T-helper 17 cell (primary cell): ENCODE measurements around the gene GPS1. TPM values are rescaled to one million over a fixed set of nuclear protein-coding genes. Genes with fewer than 3 reads are reported as not detected.

Source experiments
- ATAC-seq: fragments of 150-1000 bp; cut with Tn5 transposase; 2 replicates; pipeline ENCODE4 v1.10.0; 2021; ENCODE audit warnings: mild to moderate bottlenecking, moderate library complexity
- DNase-seq, 3 donors: peaks; one replicate each; pipeline versions ENCODE4 v3.0.0 to v3.0.0-alpha.2; 2020 to 2021
- H3K9me3 ChIP-seq: one replicate; pipeline ENCODE4 v1.7.0; 2013; ENCODE audit warnings: low read length, mild to moderate bottlenecking; ENCODE audit not compliant: control insufficient read depth, poor library complexity, severe bottlenecking
- H3K27ac Mint-ChIP-seq: one replicate; pipeline ENCODE4 v1.8.0; 2022; ENCODE audit warnings: mild to moderate bottlenecking, moderate library complexity, mixed read lengths
- H3K27me3 Mint-ChIP-seq: one replicate; pipeline ENCODE4 v1.8.0; 2022; ENCODE audit warnings: mixed read lengths
- H3K36me3 Mint-ChIP-seq: one replicate; pipeline ENCODE4 v1.8.0; 2022; ENCODE audit warnings: low read depth, mixed read lengths
- H3K4me1 Mint-ChIP-seq: one replicate; pipeline ENCODE4 v1.8.0; 2022; ENCODE audit warnings: mild to moderate bottlenecking, mixed read lengths
- H3K4me3 Mint-ChIP-seq: one replicate; pipeline ENCODE4 v1.8.0; 2022; ENCODE audit warnings: mild to moderate bottlenecking, moderate library complexity, mixed read lengths
- total RNA-seq, 4 donors: library from RNA in 2 of 4; stranded (reverse) in 2 of 4; gene quantifications; one replicate each; pipeline ENCODE4 v1.2.3 and lab custom pipeline; 2022 to 2026

The GPS1 gene
- total RNA-seq, 2 donors from 2014 or later: 63.2 to 66.1 TPM

- no peaks in the 10 kb centered on the region for H3K36me3 Mint-ChIP-seq
- H3K4me3 Mint-ChIP-seq: no peak overlapping the region
- H3K27ac Mint-ChIP-seq: no peak overlapping the region
- DNase-seq (no peak), ATAC-seq (no peak)
- no peaks in the 10 kb centered on the region for H3K27me3 Mint-ChIP-seq
- H3K4me1 Mint-ChIP-seq: peaks cover 12% of the 10 kb centered on the region
- no peaks in the 10 kb centered on the region for H3K9me3 ChIP-seq
Measured at GRCh38 chr17:82018152-82018988, 33.3 kb upstream of the GPS1 start.

- ATAC-seq: no peak
- no peak overlapping the region for H3K4me3 Mint-ChIP-seq
- no peak for DNase-seq
Measured at GRCh38 chr17:82018989-82019689, 32.6 kb upstream of the GPS1 start.

GRCh38 chr17:82019690-82020571, 31.8 kb upstream of the GPS1 start:
- ATAC-seq: no peak
- peaks cover 16% of the 10 kb centered on the region for H3K4me1 Mint-ChIP-seq

More at GRCh38 chr17:82018989-82019689, 32.6 kb upstream of the GPS1 start:
- H3K9me3 ChIP-seq: no peaks in the 10 kb centered on the region
- no peaks in the 10 kb centered on the region for H3K27me3 Mint-ChIP-seq
- peaks cover 16% of the 10 kb centered on the region for H3K4me1 Mint-ChIP-seq
- no peak overlapping the region for H3K27ac Mint-ChIP-seq
- no peaks in the 10 kb centered on the region for H3K36me3 Mint-ChIP-seq

GRCh38 chr17:82020572-82021106, 31.1 kb upstream of the GPS1 start:
- ATAC-seq (no peak), DNase-seq (no peak)
- Mint-ChIP-seq H3K27me3 (no peaks in the 10 kb centered on the region), H3K4me1 (peaks cover 19% of the 10 kb centered on the region), H3K4me3 (no peak overlapping the region), H3K36me3 (no peaks in the 10 kb centered on the region), H3K27ac (no peak overlapping the region)
- H3K9me3 ChIP-seq: no peaks in the 10 kb centered on the region

More at GRCh38 chr17:82019690-82020571, 31.8 kb upstream of the GPS1 start:
- H3K27me3 Mint-ChIP-seq: no peaks in the 10 kb centered on the region
- peak; percentile 37 to 55 (median 50) for DNase-seq
- no peaks in the 10 kb centered on the region for H3K36me3 Mint-ChIP-seq
- H3K27ac Mint-ChIP-seq: no peak overlapping the region
- no peak overlapping the region for H3K4me3 Mint-ChIP-seq
- no peaks in the 10 kb centered on the region for H3K9me3 ChIP-seq

GRCh38 chr17:82021107-82021899, 30.4 kb upstream of the GPS1 start:
- H3K4me1 Mint-ChIP-seq: peaks cover 19% of the 10 kb centered on the region
- H3K9me3 ChIP-seq: no peaks in the 10 kb centered on the region
- peak in 1 of 3 donors; percentile 38 for DNase-seq
- H3K4me3 Mint-ChIP-seq: peak overlapping the region; percentile 87
- no peak for ATAC-seq
- peak overlapping the region; percentile 41 for H3K27ac Mint-ChIP-seq
- no peaks in the 10 kb centered on the region for H3K27me3 Mint-ChIP-seq
- no peaks in the 10 kb centered on the region for H3K36me3 Mint-ChIP-seq

GRCh38 chr17:82021900-82022309, 29.8 kb upstream of the GPS1 start:
- H3K27me3 Mint-ChIP-seq: no peaks in the 10 kb centered on the region
- H3K36me3 Mint-ChIP-seq: no peaks in the 10 kb centered on the region
- ATAC-seq (no peak), DNase-seq (no peak)
- H3K9me3 ChIP-seq: no peaks in the 10 kb centered on the region
- peak overlapping the region; percentile 87 for H3K4me3 Mint-ChIP-seq
- peaks cover 19% of the 10 kb centered on the region for H3K4me1 Mint-ChIP-seq
- peak overlapping the region; percentile 41 for H3K27ac Mint-ChIP-seq

GRCh38 chr17:82022310-82022980, 29.3 kb upstream of the GPS1 start, which contains the start of gene CENPX:
Gene CENPX (minus strand): TSS chr17:82022878. CDS start chr17:82022861, 17 bp downstream.
- ATAC-seq (no peak), DNase-seq (no peak)
- peak within 1 kb of the TSS; percentile 87 for H3K4me3 Mint-ChIP-seq

GRCh38 chr17:82022981-82023446, 28.7 kb upstream of the GPS1 start, which contains the start of gene LRRC45:
Gene LRRC45 (plus strand): TSS chr17:82023305. CDS start chr17:82023644, 339 bp downstream.
- ATAC-seq (peak; percentile 95), DNase-seq (peak; percentile 98 to 99 (median 99))
- Mint-ChIP-seq H3K4me3 (peak within 1 kb of the TSS; percentile 87), H3K36me3 (no peaks in the 10 kb centered on the region), H3K4me1 (peaks cover 22% of the 10 kb centered on the region), H3K27ac (peak within 1 kb of the TSS; percentile 41), H3K27me3 (no peaks in the 10 kb centered on the region)
- no peaks in the 10 kb centered on the region for H3K9me3 ChIP-seq

More at GRCh38 chr17:82022310-82022980, 29.3 kb upstream of the GPS1 start, which contains the start of gene CENPX:
- Mint-ChIP-seq H3K27me3 (no peaks in the 10 kb centered on the region), H3K27ac (peak within 1 kb of the TSS; percentile 41), H3K4me1 (peaks cover 19% of the 10 kb centered on the region), H3K36me3 (no peaks in the 10 kb centered on the region)
- H3K9me3 ChIP-seq: no peaks in the 10 kb centered on the region

GRCh38 chr17:82023447-82024241, 28.1 kb upstream of the GPS1 start:
- peaks cover 22% of the 10 kb centered on the region for H3K4me1 Mint-ChIP-seq
- no peak overlapping the region for H3K27ac Mint-ChIP-seq

GRCh38 chr17:82024859-82025258, 26.8 kb upstream of the GPS1 start:
- H3K4me1 Mint-ChIP-seq: peaks cover 27% of the 10 kb centered on the region
- DNase-seq: no peak
- no peak overlapping the region for H3K4me3 Mint-ChIP-seq

More at GRCh38 chr17:82023447-82024241, 28.1 kb upstream of the GPS1 start:
- no peaks in the 10 kb centered on the region for H3K9me3 ChIP-seq
- DNase-seq (no peak), ATAC-seq (no peak)
- Mint-ChIP-seq H3K36me3 (no peaks in the 10 kb centered on the region), H3K27me3 (no peaks in the 10 kb centered on the region), H3K4me3 (peak overlapping the region; percentile 87)

More at GRCh38 chr17:82024859-82025258, 26.8 kb upstream of the GPS1 start:
- Mint-ChIP-seq H3K27ac (no peak overlapping the region), H3K36me3 (no peaks in the 10 kb centered on the region), H3K27me3 (no peaks in the 10 kb centered on the region)
- no peak for ATAC-seq
- no peaks in the 10 kb centered on the region for H3K9me3 ChIP-seq
